C4-2B (cell line): ENCODE results near the gene GNPTAB.

ENCODE experiments used
- H3K27ac ChIP-seq: fragments of 450-650 bp; 2 replicates; pipeline ENCODE4 v1.5.1; 2017
- CTCF ChIP-seq: fragments of 450-650 bp; conservative IDR thresholded peaks from 2 replicates; pipeline ENCODE4 v1.5.1; 2017; ENCODE audit warnings: mild to moderate bottlenecking
- ZFX ChIP-seq: fragments of 450-650 bp; IDR thresholded peaks from 2 replicates; pipeline ENCODE4 v1.6.1; 2017

GNPTAB gene

GRCh38 chr12:101855976-101856375 is 25.2 kb upstream of the GNPTAB start:
- no peak overlapping the region for H3K27ac ChIP-seq
- TF ChIP-seq CTCF = no peak
- no peak for TF ChIP-seq ZFX

DNA sequence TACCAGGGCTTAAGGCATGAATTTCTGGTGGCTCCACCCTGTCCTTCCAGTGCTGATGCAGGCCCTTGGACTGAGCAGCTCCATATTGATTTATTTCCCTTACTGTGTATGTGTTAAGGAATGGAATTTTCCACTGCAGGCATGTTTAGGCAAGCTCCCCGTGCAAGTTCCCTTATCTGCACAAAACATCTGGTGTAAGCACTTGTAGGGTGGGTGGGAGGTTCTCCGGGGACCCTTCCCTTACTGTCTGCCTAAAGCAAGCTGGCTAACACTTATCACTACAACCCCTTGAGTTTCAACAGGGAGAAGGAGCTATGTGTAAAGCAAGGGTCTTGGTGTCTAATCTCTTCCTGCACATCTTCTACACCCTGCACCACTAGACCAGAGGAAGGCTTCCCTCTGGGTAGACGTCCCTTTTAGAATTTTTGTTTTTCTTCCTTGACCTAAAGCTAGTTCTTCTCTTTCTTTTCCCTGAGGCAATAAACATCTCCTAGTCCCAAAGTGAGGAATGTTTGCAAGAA is 24.7 kb upstream of the GNPTAB start:
- TF ChIP-seq CTCF (no peak), ZFX (no peak)
- no peak overlapping the region for H3K27ac ChIP-seq

DNA sequence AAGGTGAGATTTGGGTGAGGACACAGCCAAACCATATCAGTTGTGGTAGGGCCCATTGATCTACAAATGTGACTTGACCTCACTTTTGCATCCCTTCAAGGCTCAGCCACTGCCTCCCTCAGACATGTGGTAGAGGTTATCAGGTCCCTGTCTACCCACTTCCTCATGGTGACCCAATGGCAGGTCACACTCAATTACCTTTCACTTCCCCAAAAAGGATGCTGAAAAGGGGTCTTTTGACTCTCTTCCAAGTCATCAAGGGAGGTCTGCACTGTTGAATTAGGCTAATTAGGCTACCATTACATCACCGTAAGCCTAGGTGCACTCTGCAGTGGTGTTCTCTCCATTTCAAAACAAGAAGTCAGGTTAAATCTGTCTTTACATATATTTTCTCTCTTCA is 24.0 kb upstream of the GNPTAB start:
- TF ChIP-seq CTCF (no peak), ZFX (no peak)
- no peak overlapping the region for H3K27ac ChIP-seq

- no peak for TF ChIP-seq ZFX
- TF ChIP-seq CTCF = no peak
- no peak overlapping the region for H3K27ac ChIP-seq
Observed at GRCh38 chr12:101852998-101853397, 22.2 kb upstream of the GNPTAB start.

DNA sequence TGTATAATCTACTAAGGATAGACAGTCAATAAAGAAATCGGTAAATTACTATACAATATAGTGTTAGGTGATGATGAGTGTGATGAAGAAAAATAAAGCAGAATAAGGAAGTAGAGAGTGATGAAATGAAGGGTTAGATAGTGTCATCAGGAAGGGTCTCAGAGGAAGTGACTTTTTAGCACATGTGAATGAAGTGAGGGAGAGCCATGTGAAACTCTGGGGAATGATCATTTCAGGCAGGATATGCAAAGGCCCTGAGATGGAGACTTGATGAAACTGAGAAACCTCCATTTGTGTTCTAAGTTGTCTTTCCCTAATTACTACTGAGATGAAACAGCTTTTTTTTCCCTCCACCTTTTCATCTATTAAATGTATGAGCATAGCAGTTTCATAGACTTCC is 19.4 kb upstream of the GNPTAB start:
- H3K27ac ChIP-seq = no peak overlapping the region
- TF ChIP-seq ZFX (no peak), CTCF (no peak)

- TF ChIP-seq CTCF (no peak), ZFX (no peak)
- no peak overlapping the region for H3K27ac ChIP-seq
Observed at GRCh38 chr12:101847325-101847724, 16.6 kb upstream of the GNPTAB start.

GRCh38 chr12:101845137-101845711 is 14.5 kb upstream of the GNPTAB start:
- TF ChIP-seq ZFX (no peak), CTCF (no peak)
- H3K27ac ChIP-seq = no peak overlapping the region
